ENCODE results near the gene LINGO1.

LINGO1 gene

GRCh38 chr15:77632534-77633133 is at the start of gene LINGO1:
Gene LINGO1 (minus strand): TSS chr15:77632912. CDS start chr15:77632315, 597 bp downstream.
- DNase-seq = peak; percentile 78

GRCh38 chr15:77681362-77681761 is 48.6 kb upstream of the LINGO1 start:
- no peak for DNase-seq

- no peak for DNase-seq
Observed at GRCh38 chr15:77676569-77677375, 44.1 kb upstream of the LINGO1 start.

- DNase-seq = no peak
Observed at GRCh38 chr15:77675806-77676415, 43.2 kb upstream of the LINGO1 start.

- DNase-seq = no peak
Observed at GRCh38 chr15:77674327-77674726, 41.6 kb upstream of the LINGO1 start.

- DNase-seq = no peak
Observed at GRCh38 chr15:77673866-77674265, 41.2 kb upstream of the LINGO1 start.

- no peak for DNase-seq
Observed at GRCh38 chr15:77672135-77672534, 39.4 kb upstream of the LINGO1 start.

GRCh38 chr15:77671362-77672056 is 38.8 kb upstream of the LINGO1 start:
- DNase-seq = no peak

- peak; percentile 14 for DNase-seq
Observed at GRCh38 chr15:77670558-77671361, 38.0 kb upstream of the LINGO1 start.

GRCh38 chr15:77669896-77670295 is 37.2 kb upstream of the LINGO1 start:
- no peak for DNase-seq

GRCh38 chr15:77667338-77668234 is 34.9 kb upstream of the LINGO1 start:
- DNase-seq = no peak

- DNase-seq = peak; percentile 66
Observed at GRCh38 chr15:77666296-77666660, 33.6 kb upstream of the LINGO1 start.

- DNase-seq = no peak
Observed at GRCh38 chr15:77665530-77666295, 33.0 kb upstream of the LINGO1 start.

GRCh38 chr15:77664428-77664827 is 31.7 kb upstream of the LINGO1 start:
- DNase-seq = no peak

GRCh38 chr15:77663256-77663655 is 30.5 kb upstream of the LINGO1 start:
- DNase-seq = no peak

GRCh38 chr15:77659350-77660321 is 26.9 kb upstream of the LINGO1 start:
- peak; percentile 91 for DNase-seq

GRCh38 chr15:77658304-77658703 is 25.6 kb upstream of the LINGO1 start:
- DNase-seq = no peak

- DNase-seq = peak; percentile 28
Observed at GRCh38 chr15:77657634-77658238, 25.0 kb upstream of the LINGO1 start.

GRCh38 chr15:77656294-77656693 is 23.6 kb upstream of the LINGO1 start:
- no peak for DNase-seq
